HG03354 (cell line): ENCODE data around the gene ATG9B.

Source experiments
- ATAC-seq: cut with Tn5 transposase; IDR thresholded peaks from one replicate; pipeline ENCODE4 v1.9.1; 2021; ENCODE audit warnings: mild to moderate bottlenecking; ENCODE audit not compliant: unreplicated experiment, poor library complexity, severe bottlenecking

The ATG9B gene

GRCh38 chr7:150988230-150989226 is 35.8 kb downstream of the ATG9B start:
- no peak for ATAC-seq

- ATAC-seq: no peak
Measured at GRCh38 chr7:150986556-150986955, 37.7 kb downstream of the ATG9B start.

GRCh38 chr7:150986099-150986512 is 38.2 kb downstream of the ATG9B start:
- ATAC-seq: no peak

GRCh38 chr7:150983893-150984368 is 40.4 kb downstream of the ATG9B start:
- ATAC-seq: no peak

- no peak for ATAC-seq
Measured at GRCh38 chr7:150982351-150982750, 41.9 kb downstream of the ATG9B start.

- no peak for ATAC-seq
Measured at GRCh38 chr7:150981644-150982043, 42.6 kb downstream of the ATG9B start.

GRCh38 chr7:150980663-150981062 is 43.6 kb downstream of the ATG9B start:
- no peak for ATAC-seq

GRCh38 chr7:150979713-150980390 is 44.4 kb downstream of the ATG9B start:
- no peak for ATAC-seq

GRCh38 chr7:150978126-150978789 is 46.0 kb downstream of the ATG9B start, which contains the start of gene KCNH2:
KCNH2 (minus strand) TSS chr7:150978321; CDS start chr7:150977913, 408 bp downstream.
- no peak for ATAC-seq

- ATAC-seq: no peak
Measured at GRCh38 chr7:150977382-150978125, 46.7 kb downstream of the ATG9B start.

- no peak for ATAC-seq
Measured at GRCh38 chr7:150976529-150977381, 47.5 kb downstream of the ATG9B start.

- ATAC-seq: no peak
Measured at GRCh38 chr7:150975536-150976319, 48.6 kb downstream of the ATG9B start.

- peak; percentile 73 for ATAC-seq
Measured at GRCh38 chr7:150974468-150975391, 49.6 kb downstream of the ATG9B start.

- no peak for ATAC-seq
Measured at GRCh38 chr7:150973571-150974451, 50.5 kb downstream of the ATG9B start.

- no peak for ATAC-seq
Measured at GRCh38 chr7:150972741-150973140, 51.6 kb downstream of the ATG9B start.

- no peak for ATAC-seq
Measured at GRCh38 chr7:150972023-150972468, 52.2 kb downstream of the ATG9B start.
